ENCODE results near the gene UXS1.

Gene UXS1

GRCh38 chr2:106129150-106129549 is 65.0 kb downstream of the UXS1 start:
- no peak for DNase-seq

- no peak for DNase-seq
These were observed 66.3 kb downstream of the UXS1 start for GRCh38 chr2:106127776-106128268.

- DNase-seq: no peak
These were observed 66.8 kb downstream of the UXS1 start for GRCh38 chr2:106127282-106127771.

DNA sequence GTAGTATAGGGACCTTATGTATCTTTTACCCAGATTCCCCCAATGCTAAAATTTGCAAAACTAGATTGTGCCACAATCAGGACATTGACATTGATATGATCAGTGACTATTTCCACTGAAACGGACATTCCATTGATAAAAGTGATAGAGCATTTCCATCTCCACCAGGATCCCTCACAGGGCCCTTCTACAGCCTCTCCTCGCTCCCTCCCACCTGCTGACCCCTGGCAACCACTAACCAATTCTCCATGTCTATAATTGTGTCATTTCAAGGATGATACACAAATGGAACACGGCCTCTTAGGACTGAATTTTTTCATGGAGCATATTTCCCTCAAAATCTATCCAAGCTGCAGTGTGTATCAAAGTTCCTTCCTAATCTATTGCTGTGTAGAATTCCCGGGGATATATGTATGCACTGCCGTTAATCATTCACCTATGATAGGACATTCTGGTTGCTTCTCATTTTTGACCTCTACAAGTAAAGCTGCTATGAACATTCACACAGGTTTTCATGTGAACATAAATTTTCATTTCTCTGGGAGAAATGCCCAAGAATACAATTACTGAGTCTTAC is 67.3 kb downstream of the UXS1 start:
- DNase-seq: no peak

GRCh38 chr2:106126295-106126694 is 67.8 kb downstream of the UXS1 start:
- no peak for DNase-seq

DNA sequence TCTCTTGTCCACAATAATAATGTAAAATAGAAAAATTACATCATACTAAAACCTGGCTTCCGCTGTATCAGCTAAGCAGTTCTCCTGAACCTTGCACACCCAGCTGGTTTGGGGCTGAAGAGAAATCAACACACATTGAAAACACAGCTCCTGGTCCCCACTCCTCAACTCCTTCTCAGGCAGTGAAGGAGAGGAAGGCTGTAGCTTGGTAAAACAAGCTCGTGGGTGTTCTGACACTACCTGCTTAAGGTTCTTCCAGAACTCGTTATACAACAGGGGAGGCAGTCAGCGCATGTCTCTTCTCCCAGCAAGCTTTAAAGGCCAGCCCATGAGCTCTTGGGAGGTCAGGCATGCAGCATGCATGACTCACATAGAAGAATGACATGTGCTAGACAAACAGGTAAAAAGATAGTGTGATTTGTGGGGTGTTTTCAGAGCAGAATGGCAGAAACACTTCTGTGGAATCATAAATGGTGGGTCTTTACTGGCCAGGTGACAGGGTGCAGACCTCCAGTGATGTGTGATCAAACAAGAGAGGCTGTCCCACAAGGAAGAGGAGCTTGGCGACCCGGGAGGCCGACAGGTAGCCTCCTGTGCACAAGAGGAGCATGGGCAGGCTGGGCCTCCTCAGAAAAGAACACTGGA is 69.1 kb downstream of the UXS1 start:
- DNase-seq: no peak

DNA sequence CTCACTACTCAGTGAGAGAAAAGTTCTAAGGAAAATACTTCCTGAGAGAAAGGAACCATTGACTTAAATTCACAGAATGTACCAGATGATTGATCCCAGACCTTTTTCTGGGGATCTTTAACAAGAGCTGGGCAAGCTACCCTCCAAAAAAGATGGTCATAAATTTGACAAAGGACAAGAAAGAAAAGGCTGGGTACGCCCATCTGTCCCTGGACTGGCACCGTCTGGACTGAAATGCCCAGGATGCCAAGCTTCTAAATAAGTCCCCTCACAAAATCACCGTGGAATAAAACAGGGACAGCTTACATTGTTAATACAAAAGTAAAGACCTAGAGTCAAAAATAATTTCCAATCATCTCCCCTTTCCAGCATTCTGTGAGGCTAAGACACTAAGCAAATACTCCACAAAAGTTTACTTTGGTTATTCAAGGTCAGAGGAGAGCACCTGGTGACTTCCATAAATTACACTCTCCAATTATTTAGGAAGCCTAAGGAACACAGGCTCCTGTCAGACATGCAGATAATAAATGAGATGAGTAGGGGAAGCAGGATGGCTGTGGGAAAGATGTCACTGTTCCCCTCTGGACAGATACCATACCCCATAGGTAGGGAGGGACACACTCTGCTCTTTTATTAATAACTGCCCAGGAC is 69.9 kb downstream of the UXS1 start:
- DNase-seq: no peak

DNA sequence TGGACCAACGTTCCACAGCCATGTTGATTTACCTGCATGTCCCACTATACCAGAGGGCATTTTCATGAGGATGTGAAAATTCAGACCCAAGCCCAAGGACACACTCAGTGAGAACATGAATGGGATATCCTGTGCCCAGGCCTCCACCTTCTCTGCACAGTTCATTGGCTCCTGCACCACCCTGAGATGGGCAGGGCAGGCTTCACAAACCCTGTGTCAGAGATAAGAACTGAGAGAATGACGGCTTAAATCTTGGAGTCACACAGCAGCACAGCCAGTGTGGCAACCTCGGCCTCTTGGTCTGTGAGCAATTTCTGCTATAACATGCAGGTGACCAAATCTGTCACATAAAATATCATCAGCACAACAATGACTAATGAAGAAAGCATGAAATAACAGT is 71.9 kb downstream of the UXS1 start:
- no peak for DNase-seq

DNA sequence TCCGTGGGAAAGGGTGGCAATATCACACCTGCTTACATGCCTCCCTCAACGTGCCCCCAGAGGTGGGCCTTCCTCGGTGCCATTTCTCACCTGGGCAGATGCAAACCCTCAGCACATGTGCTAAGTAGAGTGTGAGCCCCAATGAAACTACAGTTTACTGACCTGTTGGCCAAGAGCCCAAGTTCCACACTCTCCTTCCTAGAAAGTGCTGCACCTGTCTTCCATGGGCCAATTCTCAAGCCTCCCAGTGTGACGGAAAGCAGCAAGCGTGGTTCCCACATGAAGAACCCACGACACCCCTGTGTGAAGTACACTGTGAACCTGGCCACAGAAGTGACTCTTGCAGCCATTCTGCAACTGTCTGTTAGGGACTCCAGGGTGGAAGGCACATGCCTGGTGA is 73.7 kb downstream of the UXS1 start:
- DNase-seq: no peak

GRCh38 chr2:106119074-106119473 is 75.0 kb downstream of the UXS1 start:
- DNase-seq: no peak

GRCh38 chr2:106117882-106118684 is 76.0 kb downstream of the UXS1 start:
- no peak for DNase-seq

DNA sequence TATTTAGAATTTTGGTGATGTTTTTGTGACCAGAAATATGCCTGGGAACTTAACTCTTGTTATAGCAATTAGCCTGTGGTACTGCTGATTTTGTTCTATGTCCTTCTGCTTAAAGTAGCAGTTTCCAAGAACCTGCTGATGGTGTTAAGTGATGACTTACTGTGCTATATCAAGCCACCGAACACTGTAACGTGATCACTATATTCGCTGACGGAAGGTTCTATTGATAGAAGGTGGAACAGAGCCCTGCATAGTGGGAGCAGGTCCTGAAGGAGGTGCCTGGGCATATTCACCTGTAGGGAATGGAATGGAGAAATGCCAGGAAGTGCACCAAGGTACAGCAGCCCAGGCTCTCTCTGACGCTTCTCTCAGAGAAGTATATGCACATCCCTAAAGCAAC is 76.8 kb downstream of the UXS1 start:
- no peak for DNase-seq

- DNase-seq: no peak
These were observed 77.9 kb downstream of the UXS1 start for GRCh38 chr2:106116248-106116647.

GRCh38 chr2:106115665-106116064 is 78.4 kb downstream of the UXS1 start:
- DNase-seq: no peak

DNA sequence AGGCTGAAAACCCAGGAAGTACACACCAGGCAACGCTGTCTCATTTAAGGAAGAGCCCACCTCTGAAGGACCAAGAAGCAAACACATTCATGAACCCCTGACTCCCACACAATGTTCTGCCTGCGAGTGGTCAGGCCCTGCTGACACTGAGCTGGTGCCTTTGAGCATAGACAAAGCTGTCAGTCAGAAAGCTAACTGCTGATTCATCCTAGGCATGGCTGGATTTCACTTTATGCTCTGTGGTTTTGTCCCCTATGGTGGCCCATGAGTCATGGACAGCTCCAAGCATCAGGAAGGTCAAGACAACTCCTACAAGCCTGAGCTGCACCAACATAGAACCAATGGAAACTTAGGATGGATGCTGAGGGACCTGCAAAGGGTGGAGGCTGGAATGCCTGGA is 78.9 kb downstream of the UXS1 start:
- DNase-seq: no peak

- DNase-seq: no peak
These were observed 79.9 kb downstream of the UXS1 start for GRCh38 chr2:106114166-106114565.

- DNase-seq: no peak
These were observed 80.6 kb downstream of the UXS1 start for GRCh38 chr2:106113361-106113966.

GRCh38 chr2:106111882-106112571 is 82.1 kb downstream of the UXS1 start:
- DNase-seq: no peak

DNA sequence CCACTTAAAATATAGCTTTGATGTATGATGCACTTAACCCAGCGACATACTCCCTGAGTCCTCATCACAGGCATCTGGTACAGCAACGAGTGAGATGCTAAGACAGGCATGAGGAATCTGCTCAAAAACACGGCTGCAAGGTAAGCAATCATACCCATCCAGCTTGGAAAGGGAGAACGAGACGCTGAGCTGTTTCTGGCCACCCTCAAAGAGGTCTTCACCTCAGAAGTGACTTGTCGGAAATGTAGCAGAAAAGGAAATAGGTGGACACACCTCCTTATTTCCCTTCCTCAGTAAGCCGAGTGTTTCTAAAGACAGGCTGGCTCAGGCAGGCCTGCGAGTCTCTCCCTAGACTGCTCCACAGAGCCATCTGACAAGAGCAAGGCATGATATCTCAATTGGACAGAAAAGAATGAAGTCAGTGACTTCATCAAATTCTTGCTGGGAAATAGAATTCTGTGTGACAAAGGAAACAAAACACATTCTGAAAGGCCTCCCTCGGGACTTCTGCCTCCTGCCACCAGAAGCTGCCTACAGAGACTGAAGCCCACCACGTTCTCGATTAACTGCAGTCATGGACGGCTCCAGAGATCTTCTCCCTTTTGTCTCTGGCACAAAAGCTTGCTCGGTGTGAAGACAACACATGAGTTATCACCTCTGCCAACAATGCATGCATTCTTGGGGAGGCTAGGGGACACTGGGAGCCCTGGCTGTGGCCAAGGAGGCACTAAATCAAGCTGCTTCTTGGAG is 84.3 kb downstream of the UXS1 start:
- DNase-seq: no peak

DNA sequence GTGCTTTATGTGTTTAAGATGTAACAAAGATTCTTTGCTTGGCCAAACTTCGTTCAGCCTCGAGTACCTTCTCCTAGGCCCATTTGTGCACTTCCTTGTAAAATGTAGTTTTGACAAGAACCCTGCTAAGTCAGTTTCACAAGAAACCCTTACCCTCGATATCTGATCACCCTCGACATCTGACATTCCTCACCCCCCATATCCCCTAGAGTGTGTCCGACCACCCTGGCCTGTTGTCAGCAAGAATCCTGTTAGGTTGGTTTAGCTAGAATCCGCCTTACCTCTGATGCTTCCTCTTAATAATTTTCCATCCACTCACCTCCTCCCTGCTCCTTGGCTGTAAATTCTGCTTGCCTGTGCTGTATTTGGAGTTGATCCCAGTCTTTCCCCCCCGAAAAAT is 85.3 kb downstream of the UXS1 start:
- no peak for DNase-seq

DNA sequence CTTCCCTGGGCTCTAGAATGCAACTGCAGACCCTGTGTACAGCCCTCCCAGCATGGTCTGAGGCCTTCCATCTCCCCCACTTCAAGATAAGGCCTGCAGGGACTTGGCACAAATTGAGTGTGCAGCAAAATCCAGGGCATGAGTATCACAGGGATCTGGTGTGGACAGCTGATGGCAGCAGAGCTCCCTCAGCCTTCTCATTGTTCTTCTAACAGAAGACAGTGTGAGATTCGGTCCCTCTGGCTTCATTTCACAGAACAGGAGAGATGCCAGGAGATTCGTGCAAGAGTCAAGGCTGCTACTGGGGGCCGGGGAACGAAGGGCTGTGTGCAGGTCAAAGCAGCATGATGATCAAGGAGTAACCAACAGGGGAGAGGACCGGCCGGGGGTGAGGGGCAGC is 85.8 kb downstream of the UXS1 start:
- no peak for DNase-seq
